Activated T-cell treated with anti-CD3 and anti-CD28 coated beads, Interleukin-2, amount 50 U/mL, for 48 hours (primary cell): ENCODE measurements around the gene GFER.
"Not testable (repeated sequence)": the region's sequence is repeated elsewhere in the genome, so short reads cannot be mapped to it uniquely, and the experiment has no call there.

Experiments used
- DNase-seq, 2 experiments: peaks; one replicate each; pipeline ENCODE4 v3.0.0-alpha.2; 2020

Gene GFER

GRCh38 chr16:1958143-1958491 is 25.9 kb upstream of the GFER start:
- DNase-seq: not testable (repeated sequence)

- DNase-seq: no peak
These were observed 25.2 kb upstream of the GFER start for GRCh38 chr16:1958715-1959268.

- DNase-seq: peak; percentile 94 to 97
These were observed 24.5 kb upstream of the GFER start, which contains the start of gene NDUFB10 for GRCh38 chr16:1959269-1960039. Gene NDUFB10, plus strand, starts transcription at chr16:1959538. Its CDS starts 87 bp downstream, at chr16:1959625.

- peak; percentile 82 to 83 for DNase-seq
These were observed 23.0 kb upstream of the GFER start for GRCh38 chr16:1960665-1961630.

GRCh38 chr16:1961651-1962067 is 22.3 kb upstream of the GFER start:
- no peak for DNase-seq

GRCh38 chr16:1962161-1963153 is 21.5 kb upstream of the GFER start:
- peak; percentile 45 to 49 for DNase-seq

- DNase-seq: peak in 1 of 2 experiments; percentile 71
These were observed 20.0 kb upstream of the GFER start for GRCh38 chr16:1963806-1964505.

- peak; percentile 99 for DNase-seq
These were observed 19.2 kb upstream of the GFER start, which contains the start of gene RPS2 for GRCh38 chr16:1964506-1965395. Gene RPS2, minus strand, starts transcription at chr16:1964826. Its CDS starts 201 bp downstream, at chr16:1964625.

GRCh38 chr16:1965396-1966001 is 18.5 kb upstream of the GFER start:
- peak; percentile 39 to 45 for DNase-seq

GRCh38 chr16:1966460-1966859 is 17.5 kb upstream of the GFER start, which contains the start of gene RNF151:
Gene RNF151, plus strand, starts transcription at chr16:1966856. Its CDS starts 26 bp downstream, at chr16:1966882.
- no peak for DNase-seq

GRCh38 chr16:1968146-1968953 is 15.6 kb upstream of the GFER start:
- no peak for DNase-seq

- DNase-seq: peak; percentile 98 to 99
These were observed 12.1 kb upstream of the GFER start, which contains the start of gene TBL3 for GRCh38 chr16:1971796-1972489. Gene TBL3, plus strand, starts transcription at chr16:1972053. Its CDS starts 112 bp downstream, at chr16:1972165.

- DNase-seq: peak in 1 of 2 experiments; percentile 39
These were observed 11.5 kb upstream of the GFER start for GRCh38 chr16:1972490-1972877.

GRCh38 chr16:1973461-1974156 is 10.4 kb upstream of the GFER start:
- no peak for DNase-seq

GRCh38 chr16:1974157-1975070 is 9.6 kb upstream of the GFER start:
- no peak for DNase-seq
